Bronchial epithelial cell (primary cell): ENCODE data around the gene C4BPB. TPM values are rescaled to one million over a fixed set of nuclear protein-coding genes. Genes with fewer than 3 reads are reported as not detected.

Source experiments
- DNase-seq: peaks from one replicate; pipeline ENCODE4 v3.0.0-alpha.2; 2010; ENCODE audit warnings: low read depth
- FAIRE-seq: peaks from 2 replicates; lab custom pipeline; 2011; peaks lifted over from hg19 to GRCh38; lab: Jason Lieb, UNC
- H3K27me3 ChIP-seq: 2 replicates; pipeline ENCODE4 v1.5.1; 2011; ENCODE audit warnings: low read length; ENCODE audit not compliant: control insufficient read depth, insufficient read depth
- H3K36me3 ChIP-seq: 2 replicates; pipeline ENCODE4 v1.5.1; 2011; ENCODE audit warnings: low read length; ENCODE audit not compliant: control insufficient read depth, insufficient read depth
- H3K4me3 ChIP-seq: 2 replicates; pipeline ENCODE4 v1.5.1; 2011; ENCODE audit warnings: mild to moderate bottlenecking, low read depth, low read length, control low read depth
- total RNA-seq: library from RNA; depleted of rRNA; stranded (reverse); fragments of >200 nt; gene quantifications from 2 replicates; pipeline ENCODE4 v1.2.1, GENCODE V29; 2014
- TF ChIP-seq, protein P1 (sequence below): IDR thresholded peaks from 2 replicates; pipeline ENCODE4 v1.5.1; 2011; ENCODE audit warnings: mild to moderate bottlenecking, moderate library complexity, low read length, control low read depth, inconsistent platforms; ENCODE audit not compliant: insufficient read depth, severe bottlenecking

Gene C4BPB
- total RNA-seq, 1 donor from 2014 or later = not detected

DNA sequence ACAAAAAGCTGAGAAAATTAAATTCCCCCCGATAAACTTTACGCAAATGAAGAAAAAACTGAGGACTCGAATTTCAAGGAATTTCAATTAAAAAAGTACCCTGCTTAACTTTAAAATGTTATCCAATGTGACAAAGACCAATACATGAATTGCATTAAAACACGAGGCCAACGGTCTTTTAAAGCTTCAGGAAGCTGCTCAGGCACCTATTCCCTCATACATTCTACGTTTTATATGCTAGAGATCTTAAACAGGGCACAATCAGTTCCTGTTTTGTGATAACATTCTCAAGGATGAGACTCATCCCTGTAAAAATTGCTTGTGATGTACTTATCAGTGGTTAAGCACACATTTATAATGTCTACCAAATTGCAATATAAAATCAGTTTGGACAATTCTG, 40.6 kb upstream of the C4BPB start:
- TF ChIP-seq, protein P1, sequence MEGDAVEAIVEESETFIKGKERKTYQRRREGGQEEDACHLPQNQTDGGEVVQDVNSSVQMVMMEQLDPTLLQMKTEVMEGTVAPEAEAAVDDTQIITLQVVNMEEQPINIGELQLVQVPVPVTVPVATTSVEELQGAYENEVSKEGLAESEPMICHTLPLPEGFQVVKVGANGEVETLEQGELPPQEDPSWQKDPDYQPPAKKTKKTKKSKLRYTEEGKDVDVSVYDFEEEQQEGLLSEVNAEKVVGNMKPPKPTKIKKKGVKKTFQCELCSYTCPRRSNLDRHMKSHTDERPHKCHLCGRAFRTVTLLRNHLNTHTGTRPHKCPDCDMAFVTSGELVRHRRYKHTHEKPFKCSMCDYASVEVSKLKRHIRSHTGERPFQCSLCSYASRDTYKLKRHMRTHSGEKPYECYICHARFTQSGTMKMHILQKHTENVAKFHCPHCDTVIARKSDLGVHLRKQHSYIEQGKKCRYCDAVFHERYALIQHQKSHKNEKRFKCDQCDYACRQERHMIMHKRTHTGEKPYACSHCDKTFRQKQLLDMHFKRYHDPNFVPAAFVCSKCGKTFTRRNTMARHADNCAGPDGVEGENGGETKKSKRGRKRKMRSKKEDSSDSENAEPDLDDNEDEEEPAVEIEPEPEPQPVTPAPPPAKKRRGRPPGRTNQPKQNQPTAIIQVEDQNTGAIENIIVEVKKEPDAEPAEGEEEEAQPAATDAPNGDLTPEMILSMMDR = no peak
- H3K36me3 ChIP-seq = peaks cover 9% of the 10 kb centered on the region
- no peaks in the 10 kb centered on the region for H3K27me3 ChIP-seq
- FAIRE-seq = no peak
- H3K4me3 ChIP-seq = no peak overlapping the region
- DNase-seq = no peak

DNA sequence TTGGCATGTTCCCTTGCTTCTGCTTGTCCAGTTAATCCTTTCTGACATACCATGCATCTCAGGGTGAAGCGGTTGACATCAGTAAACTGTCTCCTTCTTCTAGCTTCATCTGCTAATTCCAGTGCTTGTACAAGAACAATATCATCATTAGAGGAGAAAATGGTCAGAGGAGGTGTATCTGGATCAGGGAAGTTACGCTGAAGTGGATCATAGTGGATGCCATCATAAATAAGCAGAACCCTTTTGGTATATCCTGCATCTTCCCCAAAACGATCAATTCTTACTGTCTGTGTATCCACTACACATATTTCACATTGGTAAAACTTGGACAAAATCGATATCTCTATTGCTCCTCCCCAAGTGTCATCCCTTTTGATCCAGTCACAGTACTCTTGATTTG, 39.6 kb upstream of the C4BPB start:
- Histone ChIP-seq H3K36me3 (peaks cover 9% of the 10 kb centered on the region), H3K27me3 (no peaks in the 10 kb centered on the region), H3K4me3 (no peak overlapping the region)
- DNase-seq (no peak), FAIRE-seq (no peak)
- TF ChIP-seq, protein P1 = no peak

DNA sequence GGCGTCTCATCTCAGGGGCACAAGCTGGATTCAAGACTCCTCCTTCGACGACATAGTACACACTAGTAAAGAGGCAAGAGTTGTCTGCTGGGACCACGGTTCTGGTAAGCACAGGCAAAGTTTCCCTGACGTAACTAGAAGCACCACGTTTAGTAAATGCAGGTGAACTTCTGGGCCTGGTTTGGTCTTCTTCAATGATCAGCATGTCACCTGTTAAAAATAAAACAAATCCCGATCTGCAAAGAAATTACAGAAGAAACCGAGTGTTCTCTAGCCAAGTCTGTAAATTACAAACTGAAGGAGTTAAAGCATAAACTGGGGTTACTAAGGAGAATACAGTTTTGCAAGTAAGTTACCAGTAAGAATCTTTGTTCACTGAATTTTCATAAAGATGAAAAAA, 39.1 kb upstream of the C4BPB start:
- H3K36me3 ChIP-seq = peaks cover 9% of the 10 kb centered on the region
- H3K4me3 ChIP-seq = no peak overlapping the region
- no peak for FAIRE-seq
- no peak for DNase-seq
- TF ChIP-seq, protein P1 = no peak
- no peaks in the 10 kb centered on the region for H3K27me3 ChIP-seq

DNA sequence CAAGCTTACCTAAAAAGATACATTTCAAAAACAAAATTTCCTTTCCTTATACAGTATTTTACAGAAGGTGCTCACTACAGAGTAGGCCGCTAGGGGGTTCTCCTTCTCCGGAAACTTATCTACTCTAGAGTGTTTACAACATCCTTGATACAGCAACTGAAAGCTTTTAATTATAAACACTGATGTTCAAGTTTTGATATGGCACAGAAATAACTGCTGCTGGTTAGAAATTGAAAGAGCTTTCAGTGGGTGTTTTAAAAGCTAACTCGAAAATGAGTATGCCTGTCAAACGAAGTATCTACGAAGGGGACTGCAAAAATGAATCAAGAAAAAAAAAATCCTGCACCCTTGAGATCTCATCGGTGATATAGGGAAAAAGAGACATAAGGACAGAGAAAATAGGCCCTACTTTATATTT, 38.7 kb upstream of the C4BPB start:
- TF ChIP-seq, protein P1 = peak; percentile 53
- Histone ChIP-seq H3K4me3 (peak overlapping the region; percentile 82), H3K27me3 (no peaks in the 10 kb centered on the region), H3K36me3 (peaks cover 9% of the 10 kb centered on the region)
- no peak for FAIRE-seq
- peak; percentile 67 for DNase-seq

DNA sequence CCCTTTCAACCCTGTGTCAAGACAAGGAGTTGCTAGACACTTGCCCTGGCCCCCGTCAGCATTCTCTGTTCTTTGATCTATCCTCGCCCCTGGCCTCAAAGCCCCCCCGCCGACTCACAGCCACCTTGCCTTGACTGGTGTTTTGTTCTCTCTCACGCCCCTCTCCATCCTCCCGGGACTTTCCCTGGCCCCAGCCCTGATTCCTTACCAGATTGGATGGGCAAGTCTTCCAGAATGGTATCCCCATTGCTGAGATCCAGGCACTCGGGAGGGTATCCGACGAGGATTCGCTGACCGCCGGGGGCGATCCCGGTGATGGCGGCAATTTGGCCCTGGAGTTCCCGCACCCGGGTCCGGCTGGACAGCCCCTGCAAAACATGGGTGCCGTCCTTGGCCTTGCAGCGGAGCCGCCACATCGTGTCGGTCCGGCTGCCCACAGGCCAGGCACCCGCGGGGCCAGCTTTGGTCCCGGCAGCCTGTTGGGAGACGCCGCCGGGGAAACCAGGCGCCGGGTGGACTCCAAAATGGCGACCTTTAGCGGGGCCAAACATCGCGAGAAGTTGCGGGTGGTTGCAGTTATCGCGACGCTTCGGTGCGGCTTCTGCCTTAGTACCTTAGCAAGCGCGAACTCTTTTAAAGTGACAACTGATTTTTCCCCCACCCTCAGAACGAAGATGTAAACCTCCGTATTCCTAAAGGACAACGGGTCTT, 38.0 kb upstream of the C4BPB start:
- no peak for FAIRE-seq
- TF ChIP-seq, protein P1 = no peak
- peak; percentile 83 for DNase-seq
- H3K36me3 ChIP-seq = peaks cover 9% of the 10 kb centered on the region
- H3K4me3 ChIP-seq = peak overlapping the region; percentile 82
- H3K27me3 ChIP-seq = no peaks in the 10 kb centered on the region
